Ectodermal cell (in vitro differentiated cells): ENCODE measurements around the gene GAB1.

Experiments used
- H3K27ac ChIP-seq: 2 replicates; pipeline ENCODE4 v1.7.0; 2013; ENCODE audit warnings: mild to moderate bottlenecking, low read depth, low read length; ENCODE audit not compliant: insufficient read depth, poor library complexity, severe bottlenecking
- H3K27me3 ChIP-seq: 2 replicates; pipeline ENCODE4 v1.7.0; 2013; ENCODE audit warnings: mild to moderate bottlenecking, low read length; ENCODE audit not compliant: insufficient read depth, control insufficient read depth, poor library complexity, severe bottlenecking
- H3K36me3 ChIP-seq: one replicate; pipeline ENCODE4 v1.7.0; 2013; ENCODE audit warnings: low read length; ENCODE audit not compliant: control insufficient read depth, insufficient read depth
- H3K4me1 ChIP-seq: one replicate; pipeline ENCODE4 v1.7.0; 2013; ENCODE audit warnings: low read length; ENCODE audit not compliant: control insufficient read depth, insufficient read depth
- H3K4me3 ChIP-seq: 2 replicates; pipeline ENCODE4 v1.7.0; 2013; ENCODE audit warnings: low read depth, low read length, control low read depth; ENCODE audit not compliant: insufficient read depth
- H3K9me3 ChIP-seq: 2 replicates; pipeline ENCODE4 v1.7.0; 2013; ENCODE audit warnings: mild to moderate bottlenecking, low read length, moderate library complexity; ENCODE audit not compliant: control insufficient read depth
- WGBS, 2 experiments: methylation state at CpG; one replicate each; pipeline ENCODE4 v1.1.7; 2013; ENCODE audit warnings: missing lambda C conversion rate in 2 of 2; 5-methylcytosine and 5-hydroxymethylcytosine counted together

The GAB1 gene

GRCh38 chr4:143433231-143433630 is 96.6 kb downstream of the GAB1 start:
- Histone ChIP-seq H3K36me3 (peaks cover 7% of the 10 kb centered on the region), H3K27me3 (no peaks in the 10 kb centered on the region), H3K9me3 (no peaks in the 10 kb centered on the region), H3K4me1 (no peaks in the 10 kb centered on the region), H3K27ac (no peak overlapping the region), H3K4me3 (no peak overlapping the region)
- 88 to 93% methylated on average over 2 of the region's 2 CpGs for WGBS, 2 experiments

GRCh38 chr4:143435955-143436354 is 99.3 kb downstream of the GAB1 start:
- H3K36me3 ChIP-seq, result no peaks in the 10 kb centered on the region
- 83 to 94% methylated on average over 1 of the region's 1 CpG for WGBS, 2 experiments
- no peaks in the 10 kb centered on the region for H3K4me1 ChIP-seq
- H3K9me3 ChIP-seq, result no peaks in the 10 kb centered on the region
- H3K27ac ChIP-seq, result no peak overlapping the region
- no peaks in the 10 kb centered on the region for H3K27me3 ChIP-seq
- H3K4me3 ChIP-seq, result no peak overlapping the region

GRCh38 chr4:143437476-143437875 is 100.8 kb downstream of the GAB1 start:
- 80 to 93% methylated on average over 2 to 3 of the region's 3 CpGs for WGBS, 2 experiments
- Histone ChIP-seq H3K27me3 (no peaks in the 10 kb centered on the region), H3K4me1 (no peaks in the 10 kb centered on the region), H3K4me3 (no peak overlapping the region), H3K9me3 (no peaks in the 10 kb centered on the region), H3K36me3 (no peaks in the 10 kb centered on the region), H3K27ac (no peak overlapping the region)

- WGBS, 2 experiments, result 93 to 94% methylated on average over 5 of the region's 5 CpGs
- Histone ChIP-seq H3K4me1 (no peaks in the 10 kb centered on the region), H3K36me3 (no peaks in the 10 kb centered on the region), H3K4me3 (no peak overlapping the region), H3K27ac (no peak overlapping the region), H3K9me3 (no peaks in the 10 kb centered on the region), H3K27me3 (no peaks in the 10 kb centered on the region)
Observed at GRCh38 chr4:143437937-143438336, 101.3 kb downstream of the GAB1 start.

- H3K27me3 ChIP-seq, result no peaks in the 10 kb centered on the region
- WGBS, 2 experiments, result 93 to 100% methylated on average over 2 of the region's 2 CpGs
- no peaks in the 10 kb centered on the region for H3K9me3 ChIP-seq
- H3K4me1 ChIP-seq, result no peaks in the 10 kb centered on the region
- no peaks in the 10 kb centered on the region for H3K36me3 ChIP-seq
- no peak overlapping the region for H3K4me3 ChIP-seq
- no peak overlapping the region for H3K27ac ChIP-seq
Observed at GRCh38 chr4:143438710-143439109, 102.0 kb downstream of the GAB1 start.

GRCh38 chr4:143441109-143441508 is 104.4 kb downstream of the GAB1 start:
- Histone ChIP-seq H3K27me3 (no peaks in the 10 kb centered on the region), H3K4me3 (no peak overlapping the region), H3K4me1 (no peaks in the 10 kb centered on the region), H3K36me3 (no peaks in the 10 kb centered on the region), H3K27ac (no peak overlapping the region), H3K9me3 (no peaks in the 10 kb centered on the region)

GRCh38 chr4:143441678-143442077 is 105.0 kb downstream of the GAB1 start:
- Histone ChIP-seq H3K9me3 (no peaks in the 10 kb centered on the region), H3K4me1 (no peaks in the 10 kb centered on the region), H3K27ac (no peak overlapping the region), H3K4me3 (no peak overlapping the region), H3K27me3 (no peaks in the 10 kb centered on the region), H3K36me3 (no peaks in the 10 kb centered on the region)
- 81 to 83% methylated on average over 4 of the region's 4 CpGs for WGBS, 2 experiments

GRCh38 chr4:143443728-143444127 is 107.1 kb downstream of the GAB1 start:
- 92% methylated on average over 1 of the region's 1 CpG; no CpG with 5 or more reads in 1 of the 2 experiments for WGBS, 2 experiments
- no peaks in the 10 kb centered on the region for H3K4me1 ChIP-seq

GRCh38 chr4:143451186-143451585 is 114.5 kb downstream of the GAB1 start:
- Histone ChIP-seq H3K9me3 (no peaks in the 10 kb centered on the region), H3K36me3 (no peaks in the 10 kb centered on the region), H3K4me3 (no peak overlapping the region), H3K4me1 (no peaks in the 10 kb centered on the region), H3K27ac (no peak overlapping the region), H3K27me3 (no peaks in the 10 kb centered on the region)
- 87 to 88% methylated on average over 4 of the region's 4 CpGs for WGBS, 2 experiments

More at GRCh38 chr4:143443728-143444127, 107.1 kb downstream of the GAB1 start:
- Histone ChIP-seq H3K36me3 (no peaks in the 10 kb centered on the region), H3K4me3 (no peak overlapping the region), H3K9me3 (no peaks in the 10 kb centered on the region), H3K27me3 (no peaks in the 10 kb centered on the region), H3K27ac (no peak overlapping the region)

- no peaks in the 10 kb centered on the region for H3K27me3 ChIP-seq
- no peak overlapping the region for H3K4me3 ChIP-seq
- no peaks in the 10 kb centered on the region for H3K36me3 ChIP-seq
- 84 to 95% methylated on average over 3 of the region's 3 CpGs for WGBS, 2 experiments
- no peaks in the 10 kb centered on the region for H3K9me3 ChIP-seq
- H3K4me1 ChIP-seq, result no peaks in the 10 kb centered on the region
- no peak overlapping the region for H3K27ac ChIP-seq
Observed at GRCh38 chr4:143455211-143455610, 118.5 kb downstream of the GAB1 start.

GRCh38 chr4:143458966-143459365 is 122.3 kb downstream of the GAB1 start:
- Histone ChIP-seq H3K36me3 (no peaks in the 10 kb centered on the region), H3K27ac (no peak overlapping the region), H3K27me3 (no peaks in the 10 kb centered on the region), H3K4me3 (no peak overlapping the region), H3K4me1 (no peaks in the 10 kb centered on the region), H3K9me3 (no peaks in the 10 kb centered on the region)
